ENCODE results near the gene C11orf16.

DNA sequence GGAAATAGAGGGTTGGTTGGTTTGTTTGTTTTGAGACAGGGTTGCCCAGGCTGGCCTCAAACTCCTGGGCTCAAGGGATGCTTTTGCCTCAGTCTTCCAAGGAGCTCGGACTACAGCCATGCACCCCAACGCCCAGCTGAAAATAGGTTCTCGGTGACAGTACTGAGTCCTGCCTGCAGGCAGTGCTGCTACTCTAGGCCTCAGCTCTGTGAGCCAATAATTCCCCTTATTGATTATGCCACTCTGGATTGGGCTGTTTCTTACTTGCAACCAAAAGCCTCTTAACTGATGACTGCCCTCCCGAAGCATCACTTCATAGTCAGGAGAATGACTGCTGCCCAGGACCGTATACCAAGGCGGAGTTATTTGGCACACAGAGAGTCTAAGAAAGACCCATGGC lies 1.2 kb upstream of the C11orf16 start:
- TF ChIP-seq POLR2AphosphoS5 (IDR thresholded peaks at IDR 0.05; ENCODE audit: borderline replicate concordance, low read depth, low read length): no peak
- TF ChIP-seq EZH2 (IDR thresholded peaks at IDR 0.05): no peak
- TF ChIP-seq FOXP2 (optimal IDR thresholded peaks at IDR 0.05; ENCODE audit: control extremely low read depth, extremely low read length, insufficient read depth): no peak
